ENCODE results near the gene CHD2.

Gene CHD2

GRCh38 chr15:92885224-92886041 is 14.7 kb upstream of the CHD2 start:
- no peak for DNase-seq

GRCh38 chr15:92886042-92886537 is 14.0 kb upstream of the CHD2 start:
- no peak for DNase-seq

- DNase-seq = no peak
These were observed 13.3 kb upstream of the CHD2 start for GRCh38 chr15:92886815-92887214.

GRCh38 chr15:92887869-92888268 is 12.3 kb upstream of the CHD2 start:
- DNase-seq = no peak

- no peak for DNase-seq
These were observed 10.6 kb upstream of the CHD2 start for GRCh38 chr15:92889390-92890107.

- no peak for DNase-seq
These were observed 8.5 kb upstream of the CHD2 start for GRCh38 chr15:92891533-92892200.

GRCh38 chr15:92892201-92892555 is 7.9 kb upstream of the CHD2 start:
- DNase-seq = no peak

GRCh38 chr15:92893200-92893599 is 6.9 kb upstream of the CHD2 start:
- DNase-seq = no peak

- no peak for DNase-seq
These were observed 3.6 kb upstream of the CHD2 start for GRCh38 chr15:92896561-92896960.

- no peak for DNase-seq
These were observed 2.5 kb upstream of the CHD2 start for GRCh38 chr15:92897620-92898019.

- DNase-seq = no peak
These were observed 1.0 kb upstream of the CHD2 start for GRCh38 chr15:92898988-92899582.

GRCh38 chr15:92899601-92899947 is 550 bp upstream of the CHD2 start:
- no peak for DNase-seq

- no peak for DNase-seq
These were observed 577 bp downstream of the CHD2 start for GRCh38 chr15:92900731-92901071.

GRCh38 chr15:92901072-92901761 is 1.1 kb downstream of the CHD2 start:
- no peak for DNase-seq

GRCh38 chr15:92901995-92902394 is 1.9 kb downstream of the CHD2 start:
- no peak for DNase-seq

- DNase-seq = no peak
These were observed 2.8 kb downstream of the CHD2 start for GRCh38 chr15:92902737-92903593.

GRCh38 chr15:92903631-92903965 is 3.5 kb downstream of the CHD2 start:
- DNase-seq = no peak

- DNase-seq = peak; percentile 98
These were observed 4.0 kb downstream of the CHD2 start for GRCh38 chr15:92903966-92904721.

GRCh38 chr15:92904722-92905571 is 4.8 kb downstream of the CHD2 start:
- no peak for DNase-seq

GRCh38 chr15:92906020-92906419 is 5.9 kb downstream of the CHD2 start:
- DNase-seq = no peak
